Peyer's patch (tissue), 4 donors: ENCODE data around the gene GPR141.

ENCODE experiments used
- POLR2A ChIP-seq, 2 donors: fragments of 450-650 bp; IDR thresholded peaks; one replicate each; pipeline ENCODE4 v1.5.1; 2017; ENCODE audit warnings: antibody characterized with exemption in 2 of 2, mild to moderate bottlenecking in 2 of 2, moderate library complexity in 2 of 2
- TF ChIP-seq, protein P1 (sequence below), 6 experiments: fragments of 450-650 bp in 4 of 6; fragments of 200-600 bp in 2 of 6; sonication (generic) in 1 of 6; IDR thresholded peaks; one replicate each; pipeline ENCODE4 v1.5.1; 2017 to 2019; ENCODE audit warnings: antibody characterized with exemption in 6 of 6, mild to moderate bottlenecking in 3 of 6, moderate library complexity in 1 of 6

DNA sequence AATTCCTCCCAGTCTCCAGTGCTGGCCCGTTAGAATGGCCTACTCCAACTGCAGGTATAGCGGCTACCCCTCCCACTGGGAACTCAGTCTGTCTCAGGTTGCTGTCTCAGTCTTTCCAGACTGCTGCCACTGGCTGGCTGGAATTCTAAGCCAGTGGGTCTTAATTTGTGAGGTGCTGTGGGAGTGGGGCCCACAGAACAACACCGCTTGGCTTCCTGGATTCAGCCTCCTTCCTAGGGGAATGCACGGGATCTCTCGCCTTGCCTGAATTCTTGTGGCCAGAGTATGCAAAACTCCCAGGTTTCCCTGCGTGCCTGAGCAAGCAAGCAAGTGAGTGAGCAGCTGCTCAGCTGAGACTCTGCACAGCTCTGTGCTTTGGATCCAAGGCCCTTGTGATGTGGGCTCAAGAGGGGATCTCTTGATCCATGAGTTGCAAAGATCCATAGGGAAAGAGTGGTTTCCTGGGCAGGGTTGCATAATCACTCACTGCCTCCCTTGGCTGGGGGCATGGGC, 41.5 kb upstream of the GPR141 start:
- TF ChIP-seq, protein P1, sequence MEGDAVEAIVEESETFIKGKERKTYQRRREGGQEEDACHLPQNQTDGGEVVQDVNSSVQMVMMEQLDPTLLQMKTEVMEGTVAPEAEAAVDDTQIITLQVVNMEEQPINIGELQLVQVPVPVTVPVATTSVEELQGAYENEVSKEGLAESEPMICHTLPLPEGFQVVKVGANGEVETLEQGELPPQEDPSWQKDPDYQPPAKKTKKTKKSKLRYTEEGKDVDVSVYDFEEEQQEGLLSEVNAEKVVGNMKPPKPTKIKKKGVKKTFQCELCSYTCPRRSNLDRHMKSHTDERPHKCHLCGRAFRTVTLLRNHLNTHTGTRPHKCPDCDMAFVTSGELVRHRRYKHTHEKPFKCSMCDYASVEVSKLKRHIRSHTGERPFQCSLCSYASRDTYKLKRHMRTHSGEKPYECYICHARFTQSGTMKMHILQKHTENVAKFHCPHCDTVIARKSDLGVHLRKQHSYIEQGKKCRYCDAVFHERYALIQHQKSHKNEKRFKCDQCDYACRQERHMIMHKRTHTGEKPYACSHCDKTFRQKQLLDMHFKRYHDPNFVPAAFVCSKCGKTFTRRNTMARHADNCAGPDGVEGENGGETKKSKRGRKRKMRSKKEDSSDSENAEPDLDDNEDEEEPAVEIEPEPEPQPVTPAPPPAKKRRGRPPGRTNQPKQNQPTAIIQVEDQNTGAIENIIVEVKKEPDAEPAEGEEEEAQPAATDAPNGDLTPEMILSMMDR (IDR thresholded peaks at IDR 0.05): no peak
- TF ChIP-seq POLR2A (IDR thresholded peaks at IDR 0.05): no peak
